Ishikawa (cell line): Measurements from ENCODE around the gene ZNF285.

Source experiments
- TCF12 ChIP-seq: IDR thresholded peaks from 2 replicates; pipeline ENCODE4 v1.6.1; 2012; ENCODE audit warnings: low read depth
- YY1 ChIP-seq: IDR thresholded peaks from 2 replicates; pipeline ENCODE4 v1.6.1; 2012; ENCODE audit warnings: low read depth

GRCh38 chr19:44401139-44402115 lies at the start of gene ZNF285:
- TF ChIP-seq TCF12 (no peak), YY1 (peak; percentile 75)
